Endothelial cell of umbilical vein (primary cell): ENCODE results near the gene FAXDC2. TPM values are rescaled to one million over a fixed set of nuclear protein-coding genes. Genes with fewer than 3 reads are reported as not detected.

Source experiments
- BruUV-seq: library from RNA; stranded (reverse); fragments of 400-500 nt; replicated peaks from 2 replicates; lab custom pipeline; 2021; lab: Mats Ljungman, UMichigan
- CTCF ChIA-PET: fragments of 300-600, 350-600 bp; sonication (Branson Sonifier 250); formaldehyde crosslinking; loops from one replicate; lab custom pipeline; 2021; ENCODE audit warnings: antibody characterized with exemption, inconsistent platforms; lab: Charles Lee
- POLR2A ChIA-PET: fragments of 300-600, 350-600 bp; sonication (Branson Sonifier 250); formaldehyde crosslinking; loops from one replicate; lab custom pipeline; 2021; ENCODE audit warnings: antibody characterized with exemption, inconsistent platforms; lab: Charles Lee
- DNase-seq: peaks from one replicate; pipeline ENCODE4 v3.0.0-alpha.2; 2011; ENCODE audit warnings: low read depth, low spot score
- FAIRE-seq: peaks from 2 replicates; lab custom pipeline; 2011; peaks lifted over from hg19 to GRCh38; lab: Jason Lieb, UNC
- H2AFZ ChIP-seq: 2 replicates; pipeline ENCODE4 v1.6.0; 2012; ENCODE audit warnings: low read depth, low read length, control low read depth, inconsistent platforms
- H3K27ac ChIP-seq: 2 replicates; pipeline ENCODE4 v1.5.1; 2011; ENCODE audit warnings: low read depth, mild to moderate bottlenecking, control low read depth, low read length, moderate library complexity; ENCODE audit not compliant: insufficient read depth
- H3K27me3 ChIP-seq, 2 experiments: 2 replicates each; pipeline versions ENCODE4 v1.6.0 to v1.6.1; 2011; ENCODE audit warnings: low read length in 2 of 2, mixed read lengths in 1 of 2; ENCODE audit not compliant: control insufficient read depth in 2 of 2, insufficient read depth in 2 of 2
- H3K36me3 ChIP-seq, 2 experiments: 2 replicates in 1 of 2; 3 replicates in 1 of 2; pipeline ENCODE4 v1.5.1; 2011; ENCODE audit warnings: low read length in 2 of 2, mild to moderate bottlenecking in 1 of 2, moderate library complexity in 1 of 2; ENCODE audit not compliant: control insufficient read depth in 2 of 2, insufficient read depth in 2 of 2; ENCODE audit errors: extremely low read depth in 1 of 2
- H3K4me1 ChIP-seq: 3 replicates; pipeline ENCODE4 v1.5.1; 2011; ENCODE audit warnings: mild to moderate bottlenecking, low read length; ENCODE audit not compliant: control insufficient read depth, insufficient read depth; ENCODE audit errors: extremely low read depth
- H3K4me2 ChIP-seq: 2 replicates; pipeline ENCODE4 v1.6.1; 2011; ENCODE audit warnings: low read length, control low read depth, mixed read lengths; ENCODE audit not compliant: insufficient read depth
- H3K4me3 ChIP-seq, 3 experiments: fragments of 200-600 bp in 1 of 3; sonication (generic), shearing (Covaris generic) in 1 of 3; replicated peaks in 1 of 3; 2 replicates each; pipeline ENCODE4 v1.5.1; 2011 to 2016; ENCODE audit warnings: control low read depth in 3 of 3, low read length in 3 of 3, mild to moderate bottlenecking in 2 of 3, inconsistent platforms in 1 of 3, low read depth in 1 of 3, moderate library complexity in 1 of 3; ENCODE audit not compliant: insufficient read depth in 1 of 3
- H3K79me2 ChIP-seq: 2 replicates; pipeline ENCODE4 v1.6.0; 2012; ENCODE audit warnings: low read length, inconsistent platforms; ENCODE audit not compliant: control insufficient read depth, insufficient read depth
- H3K9ac ChIP-seq: replicated peaks from 2 replicates; pipeline ENCODE3; 2011; ENCODE audit warnings: low read length, control low read depth; ENCODE audit not compliant: insufficient read depth; ENCODE audit errors: extremely low read depth
- H3K9me1 ChIP-seq: replicated peaks from 3 replicates; pipeline ENCODE4 v1.6.0; 2011; ENCODE audit warnings: mild to moderate bottlenecking, low read length; ENCODE audit not compliant: control insufficient read depth, insufficient read depth; ENCODE audit errors: extremely low read depth
- H3K9me3 ChIP-seq: replicated peaks from 2 replicates; pipeline ENCODE4 v1.5.1; 2012; ENCODE audit warnings: low read length, inconsistent platforms; ENCODE audit not compliant: control insufficient read depth, insufficient read depth
- H4K20me1 ChIP-seq: replicated peaks from 2 replicates; pipeline ENCODE3; 2011; ENCODE audit warnings: mild to moderate bottlenecking, low read length; ENCODE audit not compliant: control insufficient read depth, insufficient read depth; ENCODE audit errors: extremely low read depth
- EZH2 ChIP-seq: IDR thresholded peaks from 2 replicates; pipeline ENCODE4 v1.6.1; 2012; ENCODE audit warnings: borderline replicate concordance, low read depth, mild to moderate bottlenecking, moderate library complexity, low read length, inconsistent platforms; ENCODE audit not compliant: severe bottlenecking
- FOS ChIP-seq: IDR thresholded peaks from 2 replicates; pipeline ENCODE4 v1.6.1; 2011; ENCODE audit warnings: mild to moderate bottlenecking, low read length, moderate library complexity, borderline replicate concordance; ENCODE audit not compliant: insufficient read depth
- GATA2 ChIP-seq: IDR thresholded peaks from 2 replicates; pipeline ENCODE4 v1.7.0; 2011; ENCODE audit warnings: low read depth, mild to moderate bottlenecking, moderate library complexity, mixed read lengths, low read length; ENCODE audit not compliant: insufficient read length, insufficient read depth
- JUN ChIP-seq: IDR thresholded peaks from 2 replicates; pipeline ENCODE4 v1.6.1; 2011; ENCODE audit warnings: borderline replicate concordance, low read depth; ENCODE audit not compliant: insufficient read length, insufficient read depth
- POLR2A ChIP-seq: IDR thresholded peaks from 2 replicates; pipeline ENCODE4 v1.6.1; 2012; ENCODE audit warnings: low read depth, mild to moderate bottlenecking, control low read depth, low read length
- dilution Hi-C: fragments of 300-500 bp; cut with MboI; formaldehyde crosslinking; loops from one replicate; pipeline ENCODE4 v1.15.0; 2019; ENCODE audit warnings: low sequenced_read_pairs; ENCODE audit not compliant: extremely low pct_ligation_motif_present
- intact Hi-C: fragments of 100-400 bp; cut with micrococcal nuclease; formaldehyde crosslinking; loops from one replicate; pipeline ENCODE4 v1.10.0; 2022
- polyA plus RNA-seq, 4 experiments: library from polyadenylated mRNA; depleted of rRNA in 3 of 4; stranded (reverse) in 3 of 4; unstranded in 1 of 4; fragments of >200 nt; gene quantifications; 2 replicates each; pipeline versions ENCODE4 v1.2.1 to v1.2.3, GENCODE V29; 2011 to 2012; ENCODE audit warnings: missing spikeins in 1 of 4
- total RNA-seq: library from RNA; stranded (reverse); gene quantifications from 2 replicates; pipeline ENCODE4 v1.2.3, GENCODE V29; 2021
- TF ChIP-seq, protein P1 (sequence below), 2 donors: IDR thresholded peaks; 1 replicate in 1 of 2; 2 replicates in 1 of 2; pipeline ENCODE4 v1.5.1; 2011; ENCODE audit warnings: low read length in 2 of 2, mild to moderate bottlenecking in 2 of 2, moderate library complexity in 2 of 2, control low read depth in 1 of 2, inconsistent platforms in 1 of 2, low read depth in 1 of 2; ENCODE audit not compliant: insufficient read depth in 1 of 2; ENCODE audit errors: extremely low read depth in 1 of 2
- TF ChIP-seq, protein P2 (sequence below): IDR thresholded peaks from 2 replicates; pipeline ENCODE4 v1.6.1; 2011; ENCODE audit not compliant: insufficient read depth, insufficient read length

The FAXDC2 gene
- total and polyA plus RNA-seq, 2 donors (not counting 3 experiments of a cell fraction or from before 2014, with no cell fraction given) = 8.3 to 12.0 TPM

DNA sequence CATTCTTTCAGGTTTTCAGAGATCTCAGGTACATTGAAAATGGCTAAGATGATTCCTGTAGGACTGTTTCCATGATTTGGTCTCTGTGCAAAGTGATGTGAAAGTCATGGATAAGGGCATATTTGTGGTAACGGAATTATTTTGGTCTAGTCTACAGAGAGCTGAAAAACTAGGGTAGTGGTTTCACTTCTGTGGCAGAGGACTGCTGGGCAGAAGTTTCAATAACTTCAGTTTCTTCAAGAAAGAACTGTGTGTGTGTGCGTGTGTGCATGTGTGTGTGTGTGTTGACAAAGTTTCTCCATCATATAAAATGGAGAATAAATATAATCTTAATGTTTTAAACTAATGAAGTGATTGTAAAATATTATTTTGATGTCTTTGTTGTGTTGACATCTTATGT is 12.4 kb upstream of the FAXDC2 start:
- CTCF ChIA-PET = no interaction called here
- Histone ChIP-seq H3K9me1 (no peaks in the 10 kb centered on the region), H2AFZ (no peak overlapping the region), H3K4me1 (peaks cover 20% of the 10 kb centered on the region), H3K4me3 (no peak overlapping the region), H3K36me3 (peaks cover 9 to 12% of the 10 kb centered on the region in 2 experiments), H4K20me1 (peaks cover 3% of the 10 kb centered on the region), H3K4me2 (no peak overlapping the region), H3K27ac (no peak overlapping the region), H3K79me2 (peaks cover 69% of the 10 kb centered on the region), H3K9ac (no peak overlapping the region), H3K27me3 (no peaks in the 10 kb centered on the region), H3K9me3 (no peaks in the 10 kb centered on the region)
- intact Hi-C loops = no loop called here
- TF ChIP-seq POLR2A (no peak), JUN (no peak), FOS (no peak), GATA2 (no peak), EZH2 (no peak)
- TF ChIP-seq, protein P1, sequence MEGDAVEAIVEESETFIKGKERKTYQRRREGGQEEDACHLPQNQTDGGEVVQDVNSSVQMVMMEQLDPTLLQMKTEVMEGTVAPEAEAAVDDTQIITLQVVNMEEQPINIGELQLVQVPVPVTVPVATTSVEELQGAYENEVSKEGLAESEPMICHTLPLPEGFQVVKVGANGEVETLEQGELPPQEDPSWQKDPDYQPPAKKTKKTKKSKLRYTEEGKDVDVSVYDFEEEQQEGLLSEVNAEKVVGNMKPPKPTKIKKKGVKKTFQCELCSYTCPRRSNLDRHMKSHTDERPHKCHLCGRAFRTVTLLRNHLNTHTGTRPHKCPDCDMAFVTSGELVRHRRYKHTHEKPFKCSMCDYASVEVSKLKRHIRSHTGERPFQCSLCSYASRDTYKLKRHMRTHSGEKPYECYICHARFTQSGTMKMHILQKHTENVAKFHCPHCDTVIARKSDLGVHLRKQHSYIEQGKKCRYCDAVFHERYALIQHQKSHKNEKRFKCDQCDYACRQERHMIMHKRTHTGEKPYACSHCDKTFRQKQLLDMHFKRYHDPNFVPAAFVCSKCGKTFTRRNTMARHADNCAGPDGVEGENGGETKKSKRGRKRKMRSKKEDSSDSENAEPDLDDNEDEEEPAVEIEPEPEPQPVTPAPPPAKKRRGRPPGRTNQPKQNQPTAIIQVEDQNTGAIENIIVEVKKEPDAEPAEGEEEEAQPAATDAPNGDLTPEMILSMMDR (IDR thresholded peaks at IDR 0.05; ENCODE audit: extremely low read depth in 1 of 2, insufficient read depth in 1 of 2, low read depth in 1 of 2, low read length in 2 of 2) = no peak
- TF ChIP-seq, protein P2, sequence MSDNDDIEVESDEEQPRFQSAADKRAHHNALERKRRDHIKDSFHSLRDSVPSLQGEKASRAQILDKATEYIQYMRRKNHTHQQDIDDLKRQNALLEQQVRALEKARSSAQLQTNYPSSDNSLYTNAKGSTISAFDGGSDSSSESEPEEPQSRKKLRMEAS = no peak
- no TSS peak for BruUV-seq
- DNase-seq (no peak), FAIRE-seq (no peak)
- dilution Hi-C loops = no loop called here
- POLR2A ChIA-PET = no interaction called here
